HL-60 (cell line): ENCODE measurements around the gene TFB1M.

Experiments
- DNase-seq, 2 experiments: peaks; one replicate each; pipeline ENCODE4 v3.0.0-alpha.2; 2010 to 2020; ENCODE audit warnings: low read depth in 1 of 2, low spot score in 1 of 2
- H3K27ac ChIP-seq: fragments of 250-450 bp; sonication (Bioruptor Pico); replicated peaks from 2 replicates; pipeline ENCODE4 v1.5.1; 2020; ENCODE audit warnings: mild to moderate bottlenecking, moderate library complexity
- H3K27me3 ChIP-seq: fragments of 250-450 bp; sonication (Bioruptor Pico); 2 replicates; pipeline ENCODE4 v1.5.1; 2021; ENCODE audit warnings: mild to moderate bottlenecking, moderate library complexity; ENCODE audit not compliant: insufficient read depth, poor library complexity, severe bottlenecking
- H3K4me3 ChIP-seq: replicated peaks from 2 replicates; pipeline ENCODE4 v1.5.1; 2011; ENCODE audit warnings: mild to moderate bottlenecking, control low read depth, low read length; ENCODE audit not compliant: insufficient read depth
- GABPA ChIP-seq: IDR thresholded peaks from 2 replicates; pipeline ENCODE4 v1.6.1; 2012; ENCODE audit warnings: low read depth
- POLR2AphosphoS5 ChIP-seq: IDR thresholded peaks from 2 replicates; pipeline ENCODE4 v1.6.1; 2012; ENCODE audit warnings: low read depth
- SPI1 ChIP-seq: IDR thresholded peaks from 2 replicates; pipeline ENCODE4 v1.6.1; 2012; ENCODE audit warnings: low read depth, mild to moderate bottlenecking, borderline replicate concordance
- TF ChIP-seq, protein P1 (sequence below): IDR thresholded peaks from one replicate; pipeline ENCODE4 v1.5.1; 2011; ENCODE audit warnings: low read length, control low read depth, inconsistent platforms; ENCODE audit not compliant: insufficient read depth
- TF ChIP-seq, protein P2 (sequence below): IDR thresholded peaks from 2 replicates; pipeline ENCODE4 v1.6.1; 2012; ENCODE audit warnings: low read depth; ENCODE audit not compliant: insufficient replicate concordance

Gene TFB1M

DNA sequence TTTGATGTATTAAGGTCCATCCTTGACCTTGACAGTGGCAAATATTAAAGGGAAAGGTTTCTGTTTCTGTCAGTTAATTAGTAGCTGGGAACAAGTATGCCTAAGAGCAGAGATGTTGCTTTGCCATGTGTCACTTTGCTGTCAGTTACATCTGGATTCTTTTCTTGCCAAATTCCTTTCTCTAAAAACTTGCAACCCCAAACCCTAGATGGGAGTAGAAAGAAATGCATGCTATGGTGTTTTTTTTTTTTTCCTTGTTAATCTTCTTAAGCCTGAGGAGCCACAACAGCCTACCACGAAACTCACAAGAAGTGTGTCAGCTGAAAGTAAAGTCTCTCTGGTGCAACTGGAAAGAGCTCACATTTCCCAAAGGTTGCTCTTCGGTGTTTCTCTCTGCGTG lies 68.5 kb downstream of the TFB1M start:
- H3K27ac ChIP-seq, result no peak overlapping the region
- TF ChIP-seq POLR2AphosphoS5, result no peak
- no peak for TF ChIP-seq GABPA
- TF ChIP-seq, protein P1, sequence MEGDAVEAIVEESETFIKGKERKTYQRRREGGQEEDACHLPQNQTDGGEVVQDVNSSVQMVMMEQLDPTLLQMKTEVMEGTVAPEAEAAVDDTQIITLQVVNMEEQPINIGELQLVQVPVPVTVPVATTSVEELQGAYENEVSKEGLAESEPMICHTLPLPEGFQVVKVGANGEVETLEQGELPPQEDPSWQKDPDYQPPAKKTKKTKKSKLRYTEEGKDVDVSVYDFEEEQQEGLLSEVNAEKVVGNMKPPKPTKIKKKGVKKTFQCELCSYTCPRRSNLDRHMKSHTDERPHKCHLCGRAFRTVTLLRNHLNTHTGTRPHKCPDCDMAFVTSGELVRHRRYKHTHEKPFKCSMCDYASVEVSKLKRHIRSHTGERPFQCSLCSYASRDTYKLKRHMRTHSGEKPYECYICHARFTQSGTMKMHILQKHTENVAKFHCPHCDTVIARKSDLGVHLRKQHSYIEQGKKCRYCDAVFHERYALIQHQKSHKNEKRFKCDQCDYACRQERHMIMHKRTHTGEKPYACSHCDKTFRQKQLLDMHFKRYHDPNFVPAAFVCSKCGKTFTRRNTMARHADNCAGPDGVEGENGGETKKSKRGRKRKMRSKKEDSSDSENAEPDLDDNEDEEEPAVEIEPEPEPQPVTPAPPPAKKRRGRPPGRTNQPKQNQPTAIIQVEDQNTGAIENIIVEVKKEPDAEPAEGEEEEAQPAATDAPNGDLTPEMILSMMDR, result no peak
- TF ChIP-seq, protein P2, sequence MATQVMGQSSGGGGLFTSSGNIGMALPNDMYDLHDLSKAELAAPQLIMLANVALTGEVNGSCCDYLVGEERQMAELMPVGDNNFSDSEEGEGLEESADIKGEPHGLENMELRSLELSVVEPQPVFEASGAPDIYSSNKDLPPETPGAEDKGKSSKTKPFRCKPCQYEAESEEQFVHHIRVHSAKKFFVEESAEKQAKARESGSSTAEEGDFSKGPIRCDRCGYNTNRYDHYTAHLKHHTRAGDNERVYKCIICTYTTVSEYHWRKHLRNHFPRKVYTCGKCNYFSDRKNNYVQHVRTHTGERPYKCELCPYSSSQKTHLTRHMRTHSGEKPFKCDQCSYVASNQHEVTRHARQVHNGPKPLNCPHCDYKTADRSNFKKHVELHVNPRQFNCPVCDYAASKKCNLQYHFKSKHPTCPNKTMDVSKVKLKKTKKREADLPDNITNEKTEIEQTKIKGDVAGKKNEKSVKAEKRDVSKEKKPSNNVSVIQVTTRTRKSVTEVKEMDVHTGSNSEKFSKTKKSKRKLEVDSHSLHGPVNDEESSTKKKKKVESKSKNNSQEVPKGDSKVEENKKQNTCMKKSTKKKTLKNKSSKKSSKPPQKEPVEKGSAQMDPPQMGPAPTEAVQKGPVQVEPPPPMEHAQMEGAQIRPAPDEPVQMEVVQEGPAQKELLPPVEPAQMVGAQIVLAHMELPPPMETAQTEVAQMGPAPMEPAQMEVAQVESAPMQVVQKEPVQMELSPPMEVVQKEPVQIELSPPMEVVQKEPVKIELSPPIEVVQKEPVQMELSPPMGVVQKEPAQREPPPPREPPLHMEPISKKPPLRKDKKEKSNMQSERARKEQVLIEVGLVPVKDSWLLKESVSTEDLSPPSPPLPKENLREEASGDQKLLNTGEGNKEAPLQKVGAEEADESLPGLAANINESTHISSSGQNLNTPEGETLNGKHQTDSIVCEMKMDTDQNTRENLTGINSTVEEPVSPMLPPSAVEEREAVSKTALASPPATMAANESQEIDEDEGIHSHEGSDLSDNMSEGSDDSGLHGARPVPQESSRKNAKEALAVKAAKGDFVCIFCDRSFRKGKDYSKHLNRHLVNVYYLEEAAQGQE, result no peak
- no peak for TF ChIP-seq SPI1
- H3K4me3 ChIP-seq, result no peak overlapping the region
- H3K27me3 ChIP-seq, result no peaks in the 10 kb centered on the region
- no peak for DNase-seq

DNA sequence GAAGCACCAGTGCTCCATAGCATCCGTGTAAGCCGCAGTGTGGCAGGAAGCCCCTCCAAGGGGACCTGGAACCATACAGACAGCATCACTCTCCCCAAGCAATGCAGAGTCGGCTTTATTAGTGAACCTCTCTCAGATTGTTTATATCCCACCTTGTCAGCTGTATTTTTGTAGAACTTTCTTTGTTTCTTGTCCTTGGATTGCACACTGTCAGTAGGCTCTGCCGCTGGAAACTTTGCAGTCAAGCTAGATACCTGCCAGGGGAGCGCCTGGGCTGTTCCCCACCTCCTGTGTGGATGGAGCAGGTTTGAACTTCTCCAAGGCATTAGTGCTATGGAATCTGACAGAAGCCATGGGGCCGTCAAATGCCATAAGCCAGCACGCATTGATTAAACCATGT lies 69.1 kb downstream of the TFB1M start:
- no peak overlapping the region for H3K4me3 ChIP-seq
- no peak for TF ChIP-seq GABPA
- TF ChIP-seq, protein P2, result no peak
- no peak for TF ChIP-seq SPI1
- TF ChIP-seq, protein P1, result no peak
- TF ChIP-seq POLR2AphosphoS5, result no peak
- no peak overlapping the region for H3K27ac ChIP-seq
- H3K27me3 ChIP-seq, result no peaks in the 10 kb centered on the region
- DNase-seq, result no peak

DNA sequence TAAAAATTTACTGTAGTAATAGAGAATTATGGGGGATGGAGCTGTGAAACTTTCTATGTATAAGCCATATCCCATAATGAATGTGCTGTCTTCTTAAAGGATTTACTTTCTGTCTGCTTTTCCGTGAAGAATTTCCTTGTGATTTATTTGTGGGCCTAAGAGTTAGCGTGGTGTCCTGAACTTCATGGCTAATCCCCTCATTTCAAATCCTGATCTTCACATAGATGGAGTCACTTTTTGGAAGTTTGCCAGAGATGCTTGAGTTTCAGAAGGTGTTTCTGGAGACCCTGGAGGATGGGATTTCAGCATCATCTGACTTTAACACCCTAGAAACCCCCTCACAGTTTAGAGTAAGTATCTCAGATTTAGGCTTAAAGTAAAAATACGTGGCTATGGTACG lies 69.8 kb downstream of the TFB1M start:
- TF ChIP-seq, protein P2, result no peak
- TF ChIP-seq, protein P1, result no peak
- TF ChIP-seq SPI1 (no peak), POLR2AphosphoS5 (no peak)
- Histone ChIP-seq H3K27me3 (no peaks in the 10 kb centered on the region), H3K27ac (no peak overlapping the region), H3K4me3 (no peak overlapping the region)
- DNase-seq, result no peak
